ENCODE results near the gene MYO5C.

MYO5C gene

GRCh38 chr15:52280326-52281084, 15.1 kb downstream of the MYO5C start:
- TF ChIP-seq CTCF (IDR thresholded peaks at IDR 0.05; ENCODE audit: unreplicated experiment in 3 of 3) = no peak
- Mint-ChIP-seq H3K4me1 (no peaks in the 10 kb centered on the region), H3K36me3 (ENCODE audit: low read depth) (peaks cover 20% of the 10 kb centered on the region), H3K27me3 (ENCODE audit: low read depth) (no peaks in the 10 kb centered on the region), H3K27ac (peak overlapping the region; percentile 12 to 55 (median 23)), H3K9me3 (no peaks in the 10 kb centered on the region), H3K4me3 (no peak overlapping the region)

GRCh38 chr15:52278636-52279367, 16.8 kb downstream of the MYO5C start:
- Mint-ChIP-seq H3K4me1 (no peaks in the 10 kb centered on the region), H3K36me3 (ENCODE audit: low read depth) (peaks cover 18% of the 10 kb centered on the region), H3K9me3 (no peaks in the 10 kb centered on the region), H3K4me3 (no peak overlapping the region), H3K27me3 (ENCODE audit: low read depth) (peaks cover 2% of the 10 kb centered on the region), H3K27ac (no peak overlapping the region)
- TF ChIP-seq CTCF (IDR thresholded peaks at IDR 0.05; ENCODE audit: unreplicated experiment in 3 of 3) = no peak

- TF ChIP-seq CTCF (IDR thresholded peaks at IDR 0.05; ENCODE audit: unreplicated experiment in 3 of 3) = no peak
- no peak overlapping the region for H3K27ac Mint-ChIP-seq
- H3K4me3 Mint-ChIP-seq = no peak overlapping the region
- H3K27me3 Mint-ChIP-seq (ENCODE audit: low read depth) = peaks cover 3% of the 10 kb centered on the region
- H3K4me1 Mint-ChIP-seq = no peaks in the 10 kb centered on the region
- H3K9me3 Mint-ChIP-seq = no peaks in the 10 kb centered on the region
- peaks cover 18% of the 10 kb centered on the region for H3K36me3 Mint-ChIP-seq (ENCODE audit: low read depth)
These were observed 17.5 kb downstream of the MYO5C start for GRCh38 chr15:52278135-52278534.

- H3K4me1 Mint-ChIP-seq = no peaks in the 10 kb centered on the region
These were observed 18.0 kb downstream of the MYO5C start for GRCh38 chr15:52277575-52277974.

GRCh38 chr15:52276256-52276770, 19.3 kb downstream of the MYO5C start:
- TF ChIP-seq CTCF (IDR thresholded peaks at IDR 0.05; ENCODE audit: unreplicated experiment in 3 of 3) = no peak
- H3K36me3 Mint-ChIP-seq (ENCODE audit: low read depth) = peaks cover 21% of the 10 kb centered on the region
- H3K27me3 Mint-ChIP-seq (ENCODE audit: low read depth) = peaks cover 5% of the 10 kb centered on the region
- H3K4me1 Mint-ChIP-seq = no peaks in the 10 kb centered on the region
- H3K4me3 Mint-ChIP-seq = no peak overlapping the region
- no peak overlapping the region for H3K27ac Mint-ChIP-seq
- no peaks in the 10 kb centered on the region for H3K9me3 Mint-ChIP-seq

More at GRCh38 chr15:52277575-52277974, 18.0 kb downstream of the MYO5C start:
- TF ChIP-seq CTCF (IDR thresholded peaks at IDR 0.05; ENCODE audit: unreplicated experiment in 3 of 3) = no peak
- no peaks in the 10 kb centered on the region for H3K9me3 Mint-ChIP-seq
- H3K4me3 Mint-ChIP-seq = no peak overlapping the region
- peaks cover 3% of the 10 kb centered on the region for H3K27me3 Mint-ChIP-seq (ENCODE audit: low read depth)
- H3K36me3 Mint-ChIP-seq (ENCODE audit: low read depth) = peaks cover 18% of the 10 kb centered on the region
- no peak overlapping the region for H3K27ac Mint-ChIP-seq

All from nephron (organoid).